ENCODE measurements around the gene ZNF558.
"Not testable (repeated sequence)": the region's sequence is repeated elsewhere in the genome, so short reads cannot be mapped to it uniquely, and the experiment has no call there.

The ZNF558 gene

DNA sequence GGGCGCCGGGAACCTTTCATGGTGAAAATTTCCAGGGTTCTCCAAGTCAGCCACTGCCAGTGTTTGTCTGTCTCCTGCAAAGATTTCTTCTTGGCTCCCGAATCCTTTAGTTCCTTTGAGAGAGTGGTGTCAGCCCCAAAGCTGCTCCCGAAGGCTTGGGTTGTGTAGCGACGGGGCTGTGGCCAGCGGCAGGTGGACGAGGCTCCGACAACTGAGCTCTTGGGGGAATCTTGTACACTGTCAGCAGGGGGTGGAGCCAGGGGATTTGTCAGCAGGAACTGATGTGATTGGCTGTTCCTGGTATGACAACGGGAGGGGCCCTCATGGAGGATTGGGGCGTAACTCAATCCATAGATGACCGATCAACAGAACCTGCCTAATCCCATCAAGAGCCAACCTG, 58.5 kb downstream of the ZNF558 start:
- DNase-seq: not testable (repeated sequence)

DNA sequence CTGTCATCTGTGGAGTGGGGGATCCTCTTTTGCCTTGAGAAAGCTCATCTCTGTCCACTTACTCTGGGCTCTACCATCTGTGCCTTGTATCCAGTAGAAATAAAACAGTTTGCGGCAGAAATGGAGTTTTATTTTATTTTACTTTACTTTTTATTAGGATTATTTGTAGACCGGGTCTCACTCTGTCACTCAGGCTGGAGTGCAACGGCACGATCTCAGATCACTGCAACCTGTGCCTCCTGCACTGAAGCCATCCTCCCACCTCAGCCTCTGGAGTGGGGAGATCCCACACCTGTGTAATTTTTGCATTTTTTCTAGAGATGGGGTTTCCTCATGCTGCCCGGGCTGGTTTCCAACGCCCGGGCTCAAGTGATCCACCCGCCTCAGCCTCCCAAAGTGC, 62.8 kb downstream of the ZNF558 start:
- not testable (repeated sequence) for DNase-seq

DNA sequence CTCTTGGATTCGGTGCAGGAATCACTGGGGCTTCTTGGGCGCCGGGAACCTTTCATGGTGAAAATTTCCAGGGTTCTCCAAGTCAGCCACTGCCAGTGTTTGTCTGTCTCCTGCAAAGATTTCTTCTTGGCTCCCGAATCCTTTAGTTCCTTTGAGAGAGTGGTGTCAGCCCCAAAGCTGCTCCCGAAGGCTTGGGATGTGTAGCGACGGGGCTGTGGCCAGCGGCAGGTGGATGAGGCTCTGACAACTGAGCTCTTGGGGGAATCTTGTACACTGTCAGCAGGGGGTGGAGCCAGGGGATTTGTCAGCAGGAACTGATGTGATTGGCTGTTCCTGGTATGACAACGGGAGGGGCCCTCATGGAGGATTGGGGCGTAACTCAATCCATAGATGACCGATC, 64.8 kb downstream of the ZNF558 start:
- not testable (repeated sequence) for DNase-seq
